Measurements from ENCODE around the gene CAMK2A. TPM values are rescaled to one million over a fixed set of nuclear protein-coding genes. Genes with fewer than 3 reads are reported as not detected.
A peak's percentile ranks its signal among the peaks of the same experiment; 100 is the strongest.

CAMK2A gene
- total RNA-seq, 6 experiments from 2014 or later, result 0.09 to 0.64 (median 0.18) TPM

- Mint-ChIP-seq H3K4me1 (ENCODE audit: low read depth) (peaks cover 22% of the 10 kb centered on the region), H3K27ac (no peak overlapping the region), H3K27me3 (ENCODE audit: insufficient read depth) (peaks cover 25% of the 10 kb centered on the region), H3K9me3 (no peaks in the 10 kb centered on the region), H3K4me3 (no peak overlapping the region), H3K36me3 (ENCODE audit: low read depth) (no peaks in the 10 kb centered on the region)
- no peak for TF ChIP-seq CTCF (IDR thresholded peaks at IDR 0.05)
- no peak for DNase-seq
Observed at GRCh38 chr5:150183436-150183835, 106.1 kb downstream of the CAMK2A start.

GRCh38 chr5:150182774-150183173 lies 106.8 kb downstream of the CAMK2A start:
- no peak for TF ChIP-seq CTCF (IDR thresholded peaks at IDR 0.05)
- no peak for DNase-seq
- no peaks in the 10 kb centered on the region for H3K36me3 Mint-ChIP-seq (ENCODE audit: low read depth)
- H3K9me3 Mint-ChIP-seq, result no peaks in the 10 kb centered on the region
- peaks cover 22% of the 10 kb centered on the region for H3K4me1 Mint-ChIP-seq (ENCODE audit: low read depth)
- no peak overlapping the region for H3K27ac Mint-ChIP-seq
- peaks cover 22% of the 10 kb centered on the region for H3K27me3 Mint-ChIP-seq (ENCODE audit: insufficient read depth)
- no peak overlapping the region for H3K4me3 Mint-ChIP-seq

DNA sequence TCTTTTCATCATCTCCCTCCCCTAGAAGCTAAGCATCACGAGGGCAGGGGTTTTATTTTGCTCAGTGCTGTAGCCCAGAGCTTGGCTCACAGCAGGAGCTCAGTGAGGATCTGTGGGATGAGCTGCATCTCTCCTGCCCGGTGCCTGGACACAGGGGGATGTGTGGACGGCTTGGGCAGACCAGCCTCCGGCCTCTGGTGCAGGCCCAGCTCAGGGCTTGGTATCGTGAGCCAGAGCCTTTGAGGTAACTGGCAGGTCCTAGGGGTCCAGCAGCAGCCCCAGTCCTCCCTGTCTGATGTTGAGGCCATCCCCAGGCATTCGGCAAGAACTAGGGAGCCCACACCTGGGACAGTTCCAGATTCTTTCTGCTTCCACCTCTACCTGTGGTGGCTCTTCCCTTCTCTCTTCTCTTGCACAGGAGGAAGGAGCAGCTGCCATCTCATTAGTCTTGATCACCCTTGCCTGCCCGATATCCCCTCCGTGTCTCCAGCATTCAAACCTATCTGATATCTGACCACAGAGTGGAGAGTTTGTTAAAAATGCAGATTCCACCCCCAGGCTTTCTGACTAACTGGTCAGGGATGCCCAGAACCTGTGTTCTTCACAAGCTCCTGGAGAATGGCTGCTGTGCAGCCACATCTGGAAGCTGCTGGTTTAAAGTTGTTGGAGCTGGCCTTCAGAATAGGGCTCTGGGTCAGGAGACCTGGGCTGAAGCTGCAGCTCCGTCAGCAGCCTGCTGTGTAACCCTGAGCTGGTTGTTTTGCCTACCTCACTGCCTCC lies 107.6 kb downstream of the CAMK2A start:
- Mint-ChIP-seq H3K27me3 (ENCODE audit: insufficient read depth) (peaks cover 19% of the 10 kb centered on the region), H3K36me3 (ENCODE audit: low read depth) (no peaks in the 10 kb centered on the region), H3K9me3 (no peaks in the 10 kb centered on the region), H3K4me3 (no peak overlapping the region), H3K27ac (no peak overlapping the region), H3K4me1 (ENCODE audit: low read depth) (peaks cover 22% of the 10 kb centered on the region)
- no peak for DNase-seq
- no peak for TF ChIP-seq CTCF (IDR thresholded peaks at IDR 0.05)

- Mint-ChIP-seq H3K4me3 (no peak overlapping the region), H3K27me3 (ENCODE audit: insufficient read depth) (peaks cover 19% of the 10 kb centered on the region), H3K36me3 (ENCODE audit: low read depth) (no peaks in the 10 kb centered on the region), H3K9me3 (no peaks in the 10 kb centered on the region), H3K4me1 (ENCODE audit: low read depth) (peaks cover 22% of the 10 kb centered on the region), H3K27ac (no peak overlapping the region)
- peak; percentile 19 for DNase-seq
- no peak for TF ChIP-seq CTCF (IDR thresholded peaks at IDR 0.05)
Observed at GRCh38 chr5:150181027-150181426, 108.5 kb downstream of the CAMK2A start.

- peaks cover 23% of the 10 kb centered on the region for H3K4me1 Mint-ChIP-seq (ENCODE audit: low read depth)
- no peak for DNase-seq
- H3K36me3 Mint-ChIP-seq (ENCODE audit: low read depth), result no peaks in the 10 kb centered on the region
- no peak overlapping the region for H3K4me3 Mint-ChIP-seq
- H3K27me3 Mint-ChIP-seq (ENCODE audit: insufficient read depth), result peaks cover 19% of the 10 kb centered on the region
- TF ChIP-seq CTCF (IDR thresholded peaks at IDR 0.05), result no peak
- no peaks in the 10 kb centered on the region for H3K9me3 Mint-ChIP-seq
- no peak overlapping the region for H3K27ac Mint-ChIP-seq
Observed at GRCh38 chr5:150180241-150181026, 109.1 kb downstream of the CAMK2A start.

Data from HFFc6 (cell line).